HG03520 (cell line): Measurements from ENCODE around the gene GRIN3B.

Experiments used
- ATAC-seq: cut with Tn5 transposase; IDR thresholded peaks from one replicate; pipeline ENCODE4 v1.9.1; 2021; ENCODE audit warnings: mild to moderate bottlenecking, moderate library complexity; ENCODE audit not compliant: unreplicated experiment

Gene GRIN3B

GRCh38 chr19:1055886-1056620 is 55.8 kb downstream of the GRIN3B start:
- ATAC-seq = no peak

GRCh38 chr19:1057176-1057855 is 57.1 kb downstream of the GRIN3B start:
- no peak for ATAC-seq

- ATAC-seq = no peak
Measured at GRCh38 chr19:1058112-1058511, 57.9 kb downstream of the GRIN3B start.
